Stimulated activated CD4-positive, alpha-beta T cell treated with anti-CD3 and anti-CD28 coated beads, Interleukin-2, amount 100 ng/mL, for 4 hours (primary cell): Measurements from ENCODE around the gene NRDE2.
"Not testable (repeated sequence)": the region's sequence is repeated elsewhere in the genome, so short reads cannot be mapped to it uniquely, and the experiment has no call there.

Experiments used
- DNase-seq: peaks from one replicate; pipeline ENCODE4 v3.0.0-alpha.2; 2020; ENCODE audit warnings: low read depth

NRDE2 gene

DNA sequence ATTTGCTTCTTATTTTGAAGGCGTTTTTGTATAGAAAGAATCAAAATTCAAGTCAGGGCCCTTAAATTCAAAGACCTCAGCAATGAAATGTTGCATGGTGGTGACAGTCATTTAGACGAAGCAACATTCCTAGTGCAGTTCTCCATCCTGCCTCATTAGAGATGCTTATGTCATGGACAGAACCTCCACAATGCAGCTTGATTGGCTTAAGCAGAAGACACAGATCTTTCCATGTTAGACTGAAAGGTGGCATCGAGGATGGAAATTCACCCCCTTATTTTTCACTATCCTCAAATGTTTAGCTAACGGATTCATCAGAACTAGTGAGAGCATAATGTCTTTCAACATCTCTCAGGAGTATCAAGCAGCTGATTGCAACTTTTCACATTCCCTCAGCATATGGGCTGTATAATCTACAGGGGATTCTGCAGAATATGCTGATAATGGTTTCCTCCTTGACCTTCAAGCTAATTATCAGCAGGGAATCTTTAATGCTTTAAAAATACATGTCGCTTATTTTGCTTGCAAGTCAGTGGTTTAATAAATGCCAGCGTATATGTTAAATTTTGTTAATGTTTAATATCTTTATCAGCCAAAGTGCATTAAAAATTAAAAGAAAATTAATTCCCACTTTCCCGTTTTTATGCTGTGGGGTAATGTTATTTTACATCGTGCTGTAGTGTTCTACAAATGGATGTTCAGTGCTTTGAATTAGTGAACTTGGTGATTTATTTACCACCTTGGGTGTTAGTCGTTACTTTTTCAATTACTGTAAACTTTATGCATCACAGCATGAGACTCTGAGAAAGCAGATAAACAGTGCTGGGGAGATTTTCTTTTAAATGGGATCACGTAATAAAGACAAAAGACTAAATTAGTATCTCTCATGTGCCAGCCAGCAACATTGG, 12.8 kb upstream of the NRDE2 start:
- no peak for DNase-seq

DNA sequence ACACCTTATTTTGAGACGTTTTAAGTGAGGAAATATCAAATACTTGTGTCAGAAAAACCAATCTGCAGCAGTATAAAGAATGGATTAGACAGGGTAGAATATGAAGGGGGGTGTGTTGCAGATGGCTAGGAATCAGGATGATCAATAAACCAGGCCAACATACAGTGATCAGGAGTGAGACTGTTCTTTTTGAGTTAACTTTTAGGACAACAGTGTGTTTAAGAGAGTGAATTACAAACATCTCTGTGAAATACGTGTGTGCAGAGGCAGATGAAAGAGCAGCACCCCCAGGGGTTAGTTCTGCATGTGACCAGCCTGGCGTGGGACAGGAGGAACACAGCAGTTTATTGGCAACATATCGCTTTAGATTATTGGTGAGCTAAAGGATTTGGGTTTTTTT, 10.6 kb upstream of the NRDE2 start:
- DNase-seq, result no peak

DNA sequence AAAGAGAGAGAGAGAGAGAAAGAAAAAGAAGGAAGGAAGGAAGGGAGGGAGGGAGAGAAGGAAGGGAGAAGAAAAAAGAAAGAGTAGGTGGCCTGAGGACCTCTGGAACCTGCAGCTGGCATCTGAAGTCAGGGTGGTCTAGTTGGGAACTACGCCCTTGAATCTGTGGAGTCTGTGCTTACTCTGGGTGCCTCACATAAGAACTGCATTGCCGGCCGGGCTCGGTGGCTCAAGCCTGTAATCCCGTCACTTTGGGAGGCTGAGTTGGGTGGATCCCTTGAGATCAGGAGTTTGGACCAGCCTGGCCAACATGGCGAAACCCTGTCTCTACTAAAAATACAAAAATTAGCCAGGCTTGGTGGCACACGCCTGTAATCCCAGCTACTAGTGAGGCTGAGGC, 10.0 kb upstream of the NRDE2 start:
- no peak for DNase-seq

- not testable (repeated sequence) for DNase-seq
These were observed 9.5 kb upstream of the NRDE2 start for GRCh38 chr14:90341232-90341631.

GRCh38 chr14:90336985-90337384, 5.2 kb upstream of the NRDE2 start:
- DNase-seq, result no peak

DNA sequence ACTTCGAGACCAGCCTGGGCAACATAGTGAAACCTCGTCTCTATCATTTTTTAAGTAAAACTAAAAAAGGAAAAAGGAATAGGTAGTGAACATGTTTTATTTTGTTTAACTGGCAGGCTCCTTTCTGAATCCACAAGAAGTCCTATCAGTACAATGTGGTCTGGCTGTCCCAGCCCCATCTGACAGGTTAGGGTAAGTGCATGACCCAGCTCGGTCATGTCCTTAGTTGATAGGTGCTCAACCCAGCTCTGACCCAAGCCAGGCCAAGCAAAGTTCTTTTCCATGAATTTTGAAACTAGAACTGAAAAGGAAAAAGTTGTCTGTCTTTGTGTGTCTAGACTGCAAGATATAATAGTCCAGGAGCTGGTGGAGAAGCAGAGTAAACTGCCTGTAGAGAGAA, 4.7 kb upstream of the NRDE2 start:
- no peak for DNase-seq

DNA sequence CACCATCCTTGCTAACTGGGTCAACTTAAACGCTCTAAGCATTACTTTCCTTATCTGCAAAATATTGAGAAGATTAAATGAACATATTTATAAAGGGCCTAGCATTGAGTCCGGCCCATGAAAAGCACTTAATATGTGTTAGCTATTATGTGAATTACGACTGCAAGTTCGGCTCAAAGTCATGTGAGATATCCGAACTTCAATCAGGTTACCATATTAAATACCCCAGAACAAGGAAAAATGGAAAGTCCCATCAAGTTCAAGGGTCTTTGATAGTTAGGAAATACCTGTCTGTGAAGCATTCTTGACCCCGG, 487 bp upstream of the NRDE2 start:
- DNase-seq, result no peak

DNA sequence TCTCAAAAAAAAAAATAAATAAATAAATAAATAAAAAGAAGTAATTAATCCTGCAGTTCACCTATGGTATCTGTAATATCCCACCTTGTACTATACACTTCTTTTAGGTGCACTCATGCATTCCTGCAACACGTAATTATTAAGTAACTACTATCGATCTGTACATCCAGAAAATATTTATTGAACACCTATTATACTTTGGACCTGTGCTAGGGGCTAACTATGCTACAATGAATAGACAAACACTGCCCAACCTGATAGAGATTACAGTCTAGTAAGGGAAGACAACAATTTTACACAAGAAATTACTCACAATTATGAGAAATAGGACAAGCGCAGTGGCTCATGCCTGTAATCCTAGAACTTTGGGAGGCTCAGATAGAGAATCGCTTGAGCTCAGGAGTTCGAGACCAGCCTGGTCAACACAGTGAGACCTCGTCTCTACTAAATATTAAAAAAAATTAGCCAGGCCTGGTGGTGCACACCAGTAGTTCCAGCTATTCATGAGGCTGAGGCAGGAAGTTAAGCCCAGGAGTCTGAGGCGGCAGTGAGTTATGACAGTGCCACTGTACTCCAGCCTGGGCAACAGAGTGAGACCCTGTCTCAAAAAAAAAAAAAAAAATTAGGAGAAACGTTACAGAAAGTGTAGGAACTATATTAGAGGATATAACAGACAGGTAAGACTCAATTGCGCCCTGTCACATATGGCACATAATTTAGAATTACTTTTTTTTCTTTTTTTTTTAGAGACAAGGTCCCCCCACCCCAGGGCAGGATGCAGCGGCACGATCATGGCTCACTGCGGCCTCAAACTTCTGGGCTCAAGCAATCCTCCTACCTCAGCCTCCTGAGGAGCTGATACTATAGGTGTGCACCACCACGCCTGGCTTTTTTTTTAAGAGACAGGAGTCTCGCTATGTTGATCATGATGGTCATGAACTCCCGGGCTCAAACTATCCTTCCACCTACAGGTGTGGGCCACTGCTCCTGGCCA, 1.2 kb downstream of the NRDE2 start:
- no peak for DNase-seq

DNA sequence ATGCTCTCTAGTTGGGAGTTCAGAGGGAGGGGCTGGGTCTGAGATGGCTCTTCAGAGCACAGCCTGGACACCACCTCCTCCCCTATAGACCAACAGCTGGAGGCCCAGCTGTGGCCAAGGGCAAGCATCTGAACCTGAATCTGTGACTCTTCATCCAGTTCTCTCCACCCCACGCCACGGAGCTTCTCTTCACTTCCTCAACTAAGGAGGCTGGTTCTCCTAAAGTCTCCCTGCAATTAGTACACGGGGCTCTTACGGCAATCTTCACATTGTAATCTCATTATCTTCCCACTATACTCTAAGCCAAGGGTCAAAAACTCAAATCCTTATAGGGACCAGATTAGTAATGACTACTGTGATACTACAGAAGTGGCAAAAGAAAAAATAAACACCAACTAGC, 9.8 kb downstream of the NRDE2 start:
- DNase-seq, result no peak

- no peak for DNase-seq
These were observed 11.9 kb downstream of the NRDE2 start for GRCh38 chr14:90319634-90320541.

- no peak for DNase-seq
These were observed 12.6 kb downstream of the NRDE2 start for GRCh38 chr14:90319173-90319572.

- DNase-seq, result no peak
These were observed 13.7 kb downstream of the NRDE2 start for GRCh38 chr14:90318016-90318415.

DNA sequence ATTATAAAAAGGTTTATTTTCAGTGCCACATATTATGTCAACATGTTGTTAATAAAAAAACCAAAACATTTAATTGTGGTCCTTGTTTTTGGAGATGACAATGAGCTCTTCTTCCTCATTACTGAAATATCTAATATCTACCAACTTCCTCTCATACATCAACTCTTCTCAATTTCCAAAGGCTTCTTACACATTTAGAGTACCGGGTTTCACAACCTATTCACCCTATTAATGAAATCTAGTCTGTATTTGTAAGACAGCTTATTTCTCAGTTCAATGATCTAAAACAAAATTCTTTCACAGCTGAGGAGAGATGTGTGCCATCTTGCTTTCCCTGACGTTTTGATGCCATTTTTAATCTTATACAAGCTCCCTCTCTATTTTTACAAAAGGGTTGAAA, 14.5 kb downstream of the NRDE2 start:
- no peak for DNase-seq

- DNase-seq, result no peak
These were observed 23.2 kb downstream of the NRDE2 start for GRCh38 chr14:90308561-90308960.

- DNase-seq, result no peak
These were observed 26.6 kb downstream of the NRDE2 start for GRCh38 chr14:90305176-90305601.

DNA sequence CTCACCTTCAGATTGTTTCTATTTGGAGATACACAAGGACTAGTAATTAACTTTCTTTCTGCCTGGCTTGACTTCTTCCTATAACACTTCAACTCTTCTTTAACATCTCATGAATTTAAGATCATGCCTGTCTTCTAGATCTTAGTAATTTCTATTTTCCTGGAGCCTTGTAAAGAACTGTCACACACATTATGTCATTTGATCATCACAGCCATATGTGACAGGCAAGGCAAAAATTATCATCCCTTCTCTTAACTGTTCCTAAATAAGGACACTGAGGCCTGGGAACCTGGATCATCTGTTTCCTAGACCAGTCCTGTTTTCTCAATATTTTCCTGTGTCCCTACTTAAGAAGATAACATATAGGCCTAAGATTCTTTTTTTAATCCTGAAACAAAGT, 27.2 kb downstream of the NRDE2 start:
- DNase-seq, result no peak

- no peak for DNase-seq
These were observed 28.3 kb downstream of the NRDE2 start for GRCh38 chr14:90303473-90303872.

DNA sequence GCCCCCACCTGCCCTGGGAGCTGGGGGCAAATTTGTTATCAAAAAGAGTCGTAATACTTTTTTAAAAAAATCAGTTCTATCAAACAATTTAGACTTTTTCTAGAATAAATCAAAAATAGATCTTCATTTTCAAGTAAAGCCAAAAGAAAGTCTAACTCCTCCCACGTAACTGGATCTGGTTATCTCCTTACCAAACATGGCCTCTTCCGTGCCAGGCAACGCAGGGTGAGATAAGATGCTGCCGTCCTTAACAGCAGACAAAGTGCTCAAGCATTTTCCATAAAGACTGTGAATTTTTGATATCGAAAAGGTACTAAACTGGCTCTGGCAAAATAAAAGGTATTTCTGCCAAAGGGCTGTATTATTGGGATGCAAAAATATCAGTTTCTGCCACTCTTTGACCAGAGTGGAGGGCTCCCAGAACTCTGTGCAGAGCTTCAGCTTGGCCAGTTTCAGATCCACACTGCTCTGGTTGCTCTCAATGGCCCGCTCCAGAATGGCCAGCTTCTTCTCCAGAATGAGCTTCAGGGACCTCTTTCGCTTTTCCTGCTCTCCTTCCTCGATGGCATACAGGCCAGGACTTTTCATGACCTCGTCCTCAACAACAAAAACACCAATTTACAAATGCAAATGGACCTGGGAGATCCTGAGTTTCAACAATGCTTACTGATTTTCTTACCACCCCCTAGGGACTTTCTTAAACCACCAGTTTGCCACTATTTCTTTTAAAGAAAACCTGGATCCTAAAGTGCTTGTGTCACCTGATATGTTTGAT, 29.0 kb downstream of the NRDE2 start:
- DNase-seq, result no peak

- DNase-seq, result no peak
These were observed 30.1 kb downstream of the NRDE2 start for GRCh38 chr14:90301668-90302090.

GRCh38 chr14:90301122-90301521, 30.6 kb downstream of the NRDE2 start:
- no peak for DNase-seq

DNA sequence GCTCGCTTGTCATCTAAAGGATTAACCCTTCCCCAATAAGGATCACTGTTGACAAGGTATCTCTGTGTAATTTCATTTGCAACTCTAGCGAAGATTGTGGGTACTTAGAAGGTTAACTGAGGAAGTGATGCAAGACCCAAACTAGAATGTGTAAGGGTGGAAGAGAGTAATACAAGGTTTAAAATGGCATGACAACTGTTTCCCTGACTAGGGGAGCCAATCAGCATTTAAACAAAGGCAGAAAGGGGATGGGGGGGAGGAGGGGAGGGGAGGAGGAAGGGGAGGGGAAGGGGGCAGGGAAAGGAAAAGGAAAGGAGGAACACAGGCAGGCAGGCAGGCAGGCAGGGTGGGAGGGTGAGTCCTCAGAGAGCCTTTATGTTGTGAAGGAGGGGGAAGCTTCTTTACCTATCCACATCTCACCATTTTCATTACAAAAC, 31.1 kb downstream of the NRDE2 start:
- DNase-seq, result no peak
